Superior temporal gyrus (tissue), 1 donor: Measurements from ENCODE around the gene CAMK2D.

Experiments used
- DNase-seq: peaks from one replicate; pipeline ENCODE4 v3.0.0-alpha.2; 2016; ENCODE audit errors: extremely low spot score

Gene CAMK2D

GRCh38 chr4:113762186-113763028 lies 869 bp upstream of the CAMK2D start:
- DNase-seq: peak; percentile 100

- no peak for DNase-seq
Measured at GRCh38 chr4:113760795-113761619, 531 bp downstream of the CAMK2D start.

GRCh38 chr4:113760094-113760794 lies 1.3 kb downstream of the CAMK2D start:
- DNase-seq: peak; percentile 58

- peak; percentile 63 for DNase-seq
Measured at GRCh38 chr4:113759696-113760093, 1.8 kb downstream of the CAMK2D start.

GRCh38 chr4:113758372-113758771 lies 3.2 kb downstream of the CAMK2D start:
- no peak for DNase-seq

GRCh38 chr4:113757486-113757885 lies 4.1 kb downstream of the CAMK2D start:
- no peak for DNase-seq

- peak; percentile 75 for DNase-seq
Measured at GRCh38 chr4:113756005-113756410, 5.5 kb downstream of the CAMK2D start.

GRCh38 chr4:113750734-113751133 lies 10.8 kb downstream of the CAMK2D start:
- no peak for DNase-seq

GRCh38 chr4:113750296-113750695 lies 11.2 kb downstream of the CAMK2D start:
- DNase-seq: no peak

GRCh38 chr4:113749178-113749577 lies 12.4 kb downstream of the CAMK2D start:
- no peak for DNase-seq

- no peak for DNase-seq
Measured at GRCh38 chr4:113747949-113748348, 13.6 kb downstream of the CAMK2D start.

- no peak for DNase-seq
Measured at GRCh38 chr4:113745711-113746110, 15.8 kb downstream of the CAMK2D start.

- DNase-seq: no peak
Measured at GRCh38 chr4:113744667-113745240, 16.8 kb downstream of the CAMK2D start.

GRCh38 chr4:113743690-113744089 lies 17.8 kb downstream of the CAMK2D start:
- no peak for DNase-seq

- no peak for DNase-seq
Measured at GRCh38 chr4:113742643-113743042, 18.9 kb downstream of the CAMK2D start.

- DNase-seq: no peak
Measured at GRCh38 chr4:113741956-113742355, 19.6 kb downstream of the CAMK2D start.

GRCh38 chr4:113740857-113741379 lies 20.6 kb downstream of the CAMK2D start:
- no peak for DNase-seq

GRCh38 chr4:113739197-113739596 lies 22.3 kb downstream of the CAMK2D start:
- DNase-seq: no peak

GRCh38 chr4:113738251-113738650 lies 23.3 kb downstream of the CAMK2D start:
- DNase-seq: no peak

- no peak for DNase-seq
Measured at GRCh38 chr4:113733685-113734084, 27.9 kb downstream of the CAMK2D start.

GRCh38 chr4:113732967-113733527 lies 28.5 kb downstream of the CAMK2D start:
- DNase-seq: no peak
